HTERT RPE-1 (cell line): ENCODE measurements around the gene ARHGEF28.

Source experiments
- in situ Hi-C: fragments of 300-500 bp; cut with MboI; formaldehyde crosslinking; loops from 4 replicates; pipeline ENCODE4 v1.14.3; 2020; ENCODE audit warnings: low sequenced_read_pairs

Gene ARHGEF28

DNA sequence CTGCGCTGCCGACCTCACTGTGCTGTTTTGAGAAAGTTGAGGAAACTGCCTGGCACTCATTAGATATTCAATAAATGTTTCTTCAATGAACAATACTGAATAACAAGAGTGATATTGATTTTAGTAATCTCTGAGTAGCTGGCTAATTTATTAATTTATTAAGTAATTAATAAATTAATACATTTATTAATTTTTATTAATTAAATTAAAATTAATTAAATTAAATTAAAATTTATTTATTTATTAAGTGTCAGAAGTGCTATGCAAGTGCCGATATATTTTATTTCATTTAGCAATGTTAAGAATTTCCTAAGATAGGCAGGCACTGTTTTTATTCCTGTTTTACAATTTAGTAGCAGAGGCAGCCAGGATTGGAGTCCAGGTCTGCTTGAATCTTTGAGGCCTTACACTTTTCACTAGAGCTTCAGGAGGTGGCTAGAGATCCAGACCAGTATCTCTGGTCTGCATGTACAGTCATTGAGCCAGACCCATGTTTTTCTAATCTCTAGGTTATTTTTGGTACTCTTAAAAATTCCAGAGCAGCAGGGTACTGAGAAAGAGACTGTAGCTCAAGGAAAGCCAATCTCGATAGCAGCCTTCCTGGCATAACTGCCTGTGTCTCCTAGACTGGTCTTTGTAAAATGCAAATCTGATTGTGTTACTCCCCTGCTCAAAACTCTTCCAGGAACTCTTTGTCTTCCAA, 109.2 kb downstream of the ARHGEF28 start:
- in situ Hi-C loops, result no loop called here

DNA sequence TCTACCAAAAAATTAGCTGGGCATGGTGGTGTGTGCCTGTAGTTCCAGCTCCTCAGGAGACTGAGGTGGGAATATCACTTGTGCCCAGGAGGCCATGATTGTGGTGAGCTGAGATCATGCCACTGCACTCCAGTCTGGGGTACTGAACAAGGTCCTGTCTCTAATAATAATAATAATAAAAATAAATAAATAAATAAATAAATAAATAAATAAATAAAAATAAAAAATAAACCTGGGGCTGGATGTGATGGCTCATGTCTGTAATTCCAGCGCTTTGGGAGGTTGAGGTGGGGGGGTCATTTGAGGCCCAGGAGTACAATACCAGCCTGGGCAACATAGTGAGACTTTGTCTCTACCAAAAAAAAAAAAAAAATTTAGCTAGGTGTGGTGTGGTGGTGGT, 113.7 kb downstream of the ARHGEF28 start:
- in situ Hi-C loops, result no loop called here

DNA sequence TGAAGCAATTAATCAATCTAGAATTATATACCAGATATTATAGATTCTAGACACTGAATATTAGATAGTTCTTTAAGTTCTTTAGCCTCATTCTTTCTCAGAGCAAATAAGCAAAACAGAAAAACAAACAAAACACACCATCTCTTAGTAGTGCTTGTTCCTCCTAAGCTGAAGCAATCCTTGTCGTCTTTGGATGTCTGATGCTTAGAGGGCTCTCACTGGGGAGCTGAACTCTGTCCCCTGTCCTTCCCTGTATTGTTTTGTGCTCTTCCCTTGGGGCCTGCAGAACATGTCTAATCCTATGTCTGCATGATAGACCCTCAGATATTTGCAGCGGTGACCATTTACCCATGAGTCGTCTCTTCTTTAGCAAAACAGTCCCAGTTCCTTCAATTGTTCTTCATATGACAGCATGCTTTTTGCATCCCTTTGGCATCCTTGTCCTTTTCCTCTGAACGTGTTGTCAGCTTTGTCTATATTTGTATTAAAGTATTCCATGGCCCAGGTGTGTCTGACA, 114.3 kb downstream of the ARHGEF28 start:
- in situ Hi-C loops, result no loop called here

DNA sequence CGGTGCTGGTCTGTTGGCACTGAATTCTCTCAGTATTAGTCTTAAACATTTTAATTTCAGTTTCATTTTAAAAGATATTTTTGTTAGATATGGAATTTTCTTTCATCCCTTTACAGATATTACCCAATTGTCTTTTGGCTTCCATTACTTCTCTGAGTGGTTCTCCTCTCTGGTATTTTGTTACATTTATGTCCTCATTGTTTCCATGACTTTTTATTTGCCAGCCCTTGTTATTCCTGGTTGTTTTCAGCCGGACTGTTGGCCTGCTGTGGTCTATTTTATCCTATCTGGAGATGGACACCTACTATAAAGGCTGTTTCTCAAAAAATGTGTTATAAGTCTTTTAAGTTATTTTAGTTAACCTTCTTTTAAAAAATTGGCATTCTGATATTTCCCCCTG, 117.2 kb downstream of the ARHGEF28 start:
- in situ Hi-C loops, result no loop called here

DNA sequence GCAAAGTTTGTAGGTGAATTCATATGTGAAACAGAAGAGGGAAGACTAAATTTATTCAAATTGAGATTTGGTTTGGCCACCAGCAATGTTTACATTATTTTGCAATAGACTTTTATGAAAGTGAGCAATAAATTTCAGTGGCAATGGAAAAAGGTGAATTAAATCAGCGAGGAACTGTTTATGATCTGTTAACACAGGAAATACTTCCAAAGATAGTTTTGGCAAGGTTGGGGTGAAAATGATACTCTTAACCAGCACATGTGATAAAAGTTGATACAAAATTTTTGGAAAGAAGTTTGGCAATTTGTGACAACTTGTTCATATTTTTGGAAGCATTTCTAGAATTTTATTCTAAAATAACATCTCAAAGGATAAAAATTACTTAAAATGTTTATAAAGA, 119.8 kb downstream of the ARHGEF28 start:
- in situ Hi-C loops, result no loop called here

DNA sequence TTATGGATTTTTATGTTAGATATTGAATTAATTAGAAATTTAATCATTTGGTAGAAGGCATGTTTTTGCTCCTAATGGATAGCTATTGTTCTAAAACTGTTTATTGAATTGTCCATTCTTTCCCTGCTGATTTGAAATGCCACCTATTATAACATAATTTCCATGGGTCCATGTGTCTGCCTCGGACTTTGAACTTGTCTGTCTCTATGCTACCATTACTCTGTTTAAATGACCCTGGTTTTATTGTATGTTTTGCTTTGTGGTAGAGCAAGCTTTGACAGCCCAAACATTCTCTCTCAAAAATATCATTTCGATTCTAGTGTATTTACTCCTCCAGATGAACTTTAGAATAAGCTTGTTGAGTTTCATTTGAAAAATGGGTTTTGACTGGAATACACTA, 120.6 kb downstream of the ARHGEF28 start:
- in situ Hi-C loops, result no loop called here

DNA sequence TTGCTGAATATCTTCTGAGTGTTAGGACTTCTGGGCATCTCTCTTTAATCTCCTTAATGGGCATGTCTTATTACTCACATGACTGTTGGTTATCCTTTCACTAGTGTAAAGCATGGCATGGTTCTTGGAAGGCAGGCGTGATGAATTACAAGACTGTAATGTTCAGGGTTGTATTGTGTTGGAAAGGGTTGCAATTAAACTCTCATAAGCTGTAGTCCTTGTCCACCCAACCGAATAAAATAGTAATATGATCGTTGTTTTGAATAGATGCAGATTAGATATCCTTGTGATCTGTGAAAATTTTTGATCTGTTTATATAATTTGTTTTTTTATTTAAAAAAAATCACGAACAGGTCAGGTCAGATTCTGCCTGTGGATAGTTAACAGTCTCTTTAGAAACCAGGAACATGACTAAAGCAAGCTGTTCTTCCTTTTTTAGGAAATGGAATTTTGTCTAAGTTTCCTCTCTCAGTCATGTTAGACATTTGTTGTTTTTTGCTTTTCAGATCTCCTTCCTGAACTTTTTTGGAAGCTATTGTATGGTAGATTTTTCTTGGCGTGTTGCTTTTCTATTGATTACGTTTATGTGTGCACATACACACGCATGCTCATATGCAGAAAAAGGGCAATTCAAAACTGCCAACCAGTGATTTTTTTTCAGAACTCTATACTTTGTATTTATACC, 121.8 kb downstream of the ARHGEF28 start:
- in situ Hi-C loops, result no loop called here

DNA sequence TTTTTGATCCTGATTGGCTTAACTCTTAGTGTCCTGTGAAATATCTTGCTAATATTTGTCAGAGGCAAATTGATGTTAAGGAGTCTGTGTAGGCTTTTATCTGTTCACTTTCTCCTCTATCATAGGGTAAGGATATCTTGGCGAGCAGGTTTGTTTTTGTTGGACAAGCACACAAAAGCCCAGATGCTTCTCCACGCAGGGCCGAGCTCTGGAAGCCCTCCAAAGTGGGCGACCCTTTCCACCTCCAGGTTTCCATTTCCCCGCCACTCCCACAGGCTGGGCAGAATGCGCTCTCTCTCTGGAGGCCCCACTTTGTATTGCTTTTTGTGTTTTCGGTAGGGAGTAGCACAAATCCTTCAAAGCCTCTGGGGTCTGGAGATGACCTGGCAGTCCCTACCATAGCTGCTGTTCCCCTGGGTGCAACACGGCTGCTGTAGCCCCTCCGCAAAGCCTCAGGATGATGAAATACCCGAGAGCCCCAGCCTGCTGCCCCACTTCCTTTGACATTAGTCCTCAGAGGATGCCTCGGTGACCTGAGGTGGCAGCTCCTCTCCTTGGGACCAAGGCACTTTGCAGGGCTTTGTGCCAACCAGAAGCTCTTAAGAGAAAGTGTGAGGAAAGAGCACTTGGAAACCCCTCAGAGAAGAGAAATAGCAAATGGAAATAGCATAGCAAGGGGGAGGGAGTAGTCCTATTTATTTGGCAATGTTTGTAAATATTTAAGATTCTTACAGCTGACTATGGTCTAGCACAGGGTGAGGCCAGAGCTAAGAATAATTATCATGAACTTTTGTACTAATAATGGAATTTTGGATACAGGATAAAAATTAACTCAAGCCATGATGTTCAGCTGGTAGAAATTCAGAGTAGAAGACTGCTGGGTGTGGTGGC, 122.8 kb downstream of the ARHGEF28 start:
- in situ Hi-C loops, result no loop called here

DNA sequence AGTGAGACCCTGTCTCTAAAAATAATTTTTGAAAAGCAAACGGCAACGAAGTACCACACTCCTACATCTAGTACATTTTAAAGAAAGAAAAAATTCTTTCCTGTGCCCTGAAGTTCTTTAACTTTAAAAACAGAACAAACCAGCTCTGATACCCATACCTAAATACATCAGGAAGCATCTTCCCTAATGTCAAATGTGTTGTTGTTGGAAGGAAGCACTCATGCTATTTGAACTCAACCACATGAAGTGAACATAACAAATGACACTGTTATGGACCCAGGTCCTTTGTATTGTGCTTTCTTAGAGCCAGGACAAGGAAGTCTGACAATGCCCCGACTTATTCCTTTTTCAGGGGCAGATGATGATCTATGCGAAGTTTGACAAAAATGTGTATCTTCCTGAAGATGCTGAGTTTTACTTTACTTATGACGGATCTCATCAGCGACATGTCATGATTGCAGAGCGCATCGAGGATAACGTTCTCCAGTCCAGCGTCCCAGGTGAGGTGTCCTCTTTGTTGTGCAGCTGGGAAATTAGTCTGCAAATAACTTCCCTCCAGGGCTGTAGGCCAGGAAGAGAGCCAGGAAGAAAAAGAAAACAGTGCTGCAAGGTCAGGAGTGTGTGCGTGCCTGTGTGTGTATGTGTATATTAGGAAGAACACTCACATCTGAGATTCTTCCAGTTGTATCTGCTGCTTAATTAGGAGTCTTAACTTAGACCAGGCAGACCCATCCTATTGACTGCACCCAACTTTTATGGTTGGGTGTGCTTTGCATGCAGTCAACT, 123.7 kb downstream of the ARHGEF28 start:
- in situ Hi-C loops, result no loop called here

DNA sequence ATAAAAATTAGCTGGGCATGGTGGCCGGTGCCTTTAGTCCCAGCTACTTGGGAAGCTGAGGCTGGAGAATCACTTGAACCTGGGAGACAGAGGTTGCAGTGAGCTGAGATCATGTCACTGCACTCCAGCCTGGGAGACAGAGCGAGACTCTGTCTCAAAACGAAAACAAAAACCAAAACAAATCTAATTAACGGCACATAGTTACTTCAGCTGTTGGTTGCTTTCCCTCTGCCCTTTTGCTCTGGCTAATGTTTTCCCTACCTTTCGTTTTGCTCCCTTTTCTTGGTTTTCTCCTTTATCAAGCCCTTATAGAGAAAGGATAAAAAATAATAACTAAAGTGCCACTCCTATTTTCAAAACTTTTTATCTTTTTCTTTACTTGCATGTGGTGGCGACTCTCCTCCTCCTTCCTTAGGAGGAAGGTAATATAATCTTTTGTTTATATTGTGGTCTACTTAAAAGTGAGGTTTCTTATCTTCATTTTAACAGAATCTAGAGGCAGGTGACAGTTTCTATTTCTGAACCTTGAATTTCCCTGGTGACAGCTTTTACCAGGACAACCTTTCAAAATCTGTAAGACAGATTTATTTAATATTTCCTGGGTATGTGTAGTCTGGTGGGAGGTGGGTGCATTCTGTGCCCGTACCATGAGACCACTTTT, 125.4 kb downstream of the ARHGEF28 start:
- in situ Hi-C loops, result no loop called here

DNA sequence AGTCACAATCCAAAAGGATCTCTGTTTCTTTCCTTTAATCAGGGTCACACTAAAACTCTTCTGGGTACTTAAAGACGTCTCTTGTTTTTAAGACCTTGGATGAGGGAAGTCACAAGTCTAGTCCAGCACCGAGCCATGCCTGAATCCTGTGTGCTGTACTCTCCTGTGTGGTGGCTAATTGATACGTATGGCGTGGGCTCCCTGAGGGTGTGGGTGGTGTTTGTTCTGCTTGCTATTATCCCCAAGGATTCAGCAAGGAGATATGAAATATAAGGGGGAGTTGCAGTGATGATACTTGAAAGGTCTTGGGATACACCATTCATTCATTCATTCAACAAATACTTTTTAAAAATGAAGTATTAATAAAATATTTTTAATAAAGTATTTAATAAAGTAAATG, 128.3 kb downstream of the ARHGEF28 start:
- in situ Hi-C loops, result no loop called here

DNA sequence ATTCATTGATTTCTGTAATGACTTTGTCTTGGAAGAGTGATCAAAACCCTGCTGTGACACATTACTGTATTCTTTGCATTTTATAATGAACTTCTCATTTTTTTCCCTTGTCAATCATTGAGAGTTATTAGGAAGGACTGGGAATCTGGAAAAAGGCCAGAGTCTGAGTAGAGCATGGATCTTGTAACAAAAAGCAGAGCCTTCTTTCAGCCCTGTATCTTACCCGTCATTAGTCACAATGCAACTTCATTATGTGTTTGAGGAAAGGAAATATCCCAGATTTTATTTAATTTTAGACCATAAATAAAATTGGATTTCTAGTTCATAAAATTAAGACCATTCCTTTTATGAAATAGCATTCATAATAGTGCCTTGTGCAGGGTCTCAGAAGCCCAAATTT, 131.4 kb downstream of the ARHGEF28 start:
- in situ Hi-C loops, result no loop called here

DNA sequence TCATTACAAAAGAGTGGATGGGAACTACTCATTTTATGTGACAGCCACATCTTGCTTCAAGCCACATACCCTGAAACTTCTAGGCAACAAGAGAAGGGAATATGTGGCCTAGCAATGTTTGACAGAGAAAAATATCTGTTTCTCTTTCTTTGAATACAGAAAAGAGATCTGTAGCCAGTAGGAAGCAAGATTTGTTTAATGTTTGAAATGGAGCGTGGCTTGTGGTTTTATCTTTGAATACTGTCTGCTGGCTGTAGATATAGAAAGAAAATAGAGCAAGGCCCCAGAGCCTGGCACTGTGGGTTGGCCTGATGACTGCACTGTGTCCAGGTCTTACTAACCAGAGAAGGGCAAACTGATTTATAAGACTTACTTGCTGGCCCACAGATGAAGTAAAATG, 133.8 kb downstream of the ARHGEF28 start:
- in situ Hi-C loops, result no loop called here

DNA sequence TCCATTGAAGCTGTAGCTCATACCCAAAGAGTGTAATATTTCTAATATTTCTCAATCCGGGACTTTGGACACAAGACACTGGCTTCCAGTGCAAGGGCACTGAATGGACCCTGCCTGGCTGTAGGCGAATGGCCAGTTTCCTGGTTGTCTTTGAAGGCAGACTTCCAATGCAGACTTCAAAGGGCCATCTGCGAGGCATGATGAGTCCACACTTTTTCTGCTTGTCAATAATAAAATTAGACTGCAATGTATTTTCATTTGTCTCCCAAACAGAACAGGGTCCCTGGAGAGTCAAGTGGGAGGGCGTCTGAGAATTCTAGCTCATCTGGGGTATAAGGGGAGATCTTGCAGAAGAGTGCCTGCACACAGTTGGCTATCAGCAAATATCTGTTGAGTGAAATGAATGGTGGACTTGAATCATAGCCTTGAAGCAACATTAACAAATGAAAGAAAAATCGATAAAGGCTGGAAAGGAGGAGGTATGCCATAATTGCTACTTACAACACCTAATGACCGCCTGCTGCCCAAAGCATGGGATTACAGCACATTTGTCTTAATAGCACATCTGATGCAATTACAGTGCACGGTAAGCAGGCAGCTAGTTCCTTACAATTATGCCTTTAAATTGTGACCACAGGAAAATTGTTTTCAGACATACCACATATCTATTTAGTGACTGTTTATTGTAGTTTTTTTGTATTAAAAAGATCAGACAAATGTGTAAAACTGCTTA, 137.5 kb downstream of the ARHGEF28 start:
- in situ Hi-C loops, result no loop called here

DNA sequence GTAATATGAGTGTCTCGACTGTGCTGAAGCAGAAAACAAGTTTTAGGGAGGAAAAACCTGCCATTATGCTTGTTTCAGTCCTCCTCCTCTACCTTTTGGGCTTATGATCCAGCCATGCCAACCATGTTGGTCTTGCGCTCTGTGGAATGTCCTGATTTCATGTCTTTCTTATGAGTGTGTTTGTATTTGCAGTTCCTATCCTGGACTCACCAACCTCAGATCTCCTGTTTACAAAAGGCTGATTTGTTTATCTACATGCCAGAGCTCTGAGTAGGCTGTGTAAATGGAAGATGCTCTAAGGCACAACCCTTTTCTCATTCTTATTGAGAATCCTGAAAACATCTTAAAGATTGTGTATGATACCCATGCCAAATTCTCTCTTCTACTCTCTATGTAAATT, 138.6 kb downstream of the ARHGEF28 start:
- in situ Hi-C loops, result no loop called here

DNA sequence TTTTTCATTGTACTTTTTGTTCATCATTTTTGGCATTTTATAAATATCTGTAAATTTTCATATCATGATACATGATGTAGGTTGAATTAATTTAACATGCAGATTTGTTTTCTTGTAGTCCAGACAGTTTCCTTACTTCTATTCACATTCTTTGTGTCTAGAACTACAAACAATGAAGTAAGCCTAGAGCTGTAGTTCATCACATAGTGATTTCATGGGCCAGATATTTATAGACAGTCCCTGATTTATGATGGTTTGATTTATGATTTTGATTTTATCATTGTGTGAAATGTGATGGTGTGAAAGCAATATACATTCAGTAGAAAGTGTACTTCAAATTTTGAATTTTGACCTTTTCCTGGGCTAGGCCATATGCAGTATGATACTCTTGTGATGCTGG, 139.0 kb downstream of the ARHGEF28 start:
- in situ Hi-C loops, result no loop called here

DNA sequence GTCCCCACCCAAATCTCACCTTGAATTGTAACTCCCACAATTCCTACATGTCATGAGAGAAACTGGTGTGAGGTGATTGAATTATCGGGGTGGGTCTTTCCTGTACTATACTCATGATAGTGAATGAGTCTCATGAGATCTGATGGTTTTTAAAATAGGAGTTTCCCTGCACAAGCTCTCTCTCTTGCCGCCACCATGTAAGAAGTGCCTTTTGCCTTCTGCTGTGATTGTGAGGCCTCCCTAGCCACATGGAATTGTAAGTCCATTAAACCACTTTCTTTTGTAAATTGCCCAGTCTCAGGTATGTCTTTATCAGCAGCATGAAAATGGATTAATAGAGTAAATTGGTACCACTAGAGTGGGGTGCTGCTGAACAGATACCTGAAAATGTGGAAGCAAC, 140.9 kb downstream of the ARHGEF28 start:
- in situ Hi-C loops, result no loop called here

DNA sequence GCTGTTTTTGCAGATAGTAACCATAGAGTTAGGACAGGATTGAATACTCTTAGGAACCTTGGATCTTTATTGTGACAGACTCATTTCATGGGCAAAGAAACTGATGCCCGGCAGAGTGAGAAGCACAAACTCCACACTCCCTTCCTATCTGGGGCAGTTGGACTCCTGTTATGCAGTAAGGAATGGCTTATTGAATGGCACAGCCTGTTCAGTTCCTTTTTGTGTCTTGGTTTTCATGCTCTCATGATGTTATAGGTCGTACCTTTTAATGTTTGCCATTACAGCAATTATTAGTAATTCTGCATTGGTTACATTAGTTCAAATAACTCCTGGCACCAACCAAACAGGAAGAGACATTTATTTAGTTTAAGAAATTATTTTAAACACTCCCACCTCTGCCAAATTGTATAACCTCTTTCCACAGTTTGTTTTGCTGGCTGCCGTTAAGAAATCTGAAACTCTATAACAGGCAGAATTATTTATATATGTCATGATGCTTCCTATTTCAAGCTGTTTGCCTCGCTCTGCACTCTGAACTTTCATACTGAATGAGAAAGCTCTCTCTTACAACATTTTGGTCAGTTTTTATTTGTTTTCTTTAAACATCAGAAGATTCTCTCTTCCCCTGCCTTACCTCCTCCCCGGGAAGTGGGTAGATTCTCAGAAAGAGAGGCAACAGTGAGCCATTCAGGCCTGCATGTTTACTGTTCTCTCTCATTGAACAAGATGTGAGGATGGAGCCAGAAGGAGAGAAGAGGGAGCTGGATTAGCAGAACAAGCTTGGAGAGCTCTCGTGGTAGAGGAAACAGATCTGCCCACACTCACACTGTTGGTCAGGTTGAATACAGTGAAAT, 144.4 kb downstream of the ARHGEF28 start:
- in situ Hi-C loops, result no loop called here

DNA sequence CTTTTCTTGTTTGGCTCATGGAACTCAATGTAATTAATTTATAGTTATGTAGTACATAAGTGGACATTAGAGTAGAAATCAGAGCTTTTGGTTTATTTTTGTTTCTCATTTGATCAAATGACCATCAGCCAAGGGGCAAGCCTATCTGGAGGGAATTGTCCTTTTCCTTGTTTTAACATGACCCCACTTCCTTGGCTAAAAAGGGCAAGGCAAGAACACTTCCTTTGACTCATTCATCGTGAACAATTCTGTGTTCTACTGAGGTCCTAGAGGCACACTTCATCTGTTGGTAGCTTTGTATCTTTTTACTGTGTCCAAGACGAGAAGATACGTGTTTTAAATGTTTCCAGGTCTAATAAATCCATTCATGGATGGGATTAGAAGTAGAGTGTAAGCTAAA, 148.9 kb downstream of the ARHGEF28 start:
- in situ Hi-C loops, result loop anchor here (25.0 kb wide), 1 partner anchor 188 kb away; no protein-coding TSS in a partner anchor
